ENCODE data around the gene STXBP5L.

Gene STXBP5L

DNA sequence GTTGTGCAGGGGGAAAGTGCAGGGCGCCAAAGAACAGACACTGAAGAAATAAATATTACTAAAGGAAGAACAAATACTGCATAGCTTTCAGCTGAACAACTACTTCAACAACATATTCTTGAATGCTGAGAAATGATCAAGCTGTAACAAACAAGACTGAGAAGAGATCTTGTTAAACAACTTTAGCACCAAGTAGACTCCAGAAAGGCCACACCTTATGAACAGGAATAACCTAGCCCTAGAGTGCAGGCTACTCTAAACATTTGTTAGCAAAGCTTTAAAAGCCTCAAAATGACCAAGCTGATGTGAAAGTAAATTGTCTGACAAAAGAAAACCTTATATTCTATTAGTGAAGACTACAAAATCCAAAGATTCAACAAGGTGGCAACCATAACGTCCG is 554.6 kb downstream of the STXBP5L start:
- no peak overlapping the region for H3K4me3 ChIP-seq (replicated peaks; ENCODE audit: low read depth, low read length)
- TF ChIP-seq, protein P1, sequence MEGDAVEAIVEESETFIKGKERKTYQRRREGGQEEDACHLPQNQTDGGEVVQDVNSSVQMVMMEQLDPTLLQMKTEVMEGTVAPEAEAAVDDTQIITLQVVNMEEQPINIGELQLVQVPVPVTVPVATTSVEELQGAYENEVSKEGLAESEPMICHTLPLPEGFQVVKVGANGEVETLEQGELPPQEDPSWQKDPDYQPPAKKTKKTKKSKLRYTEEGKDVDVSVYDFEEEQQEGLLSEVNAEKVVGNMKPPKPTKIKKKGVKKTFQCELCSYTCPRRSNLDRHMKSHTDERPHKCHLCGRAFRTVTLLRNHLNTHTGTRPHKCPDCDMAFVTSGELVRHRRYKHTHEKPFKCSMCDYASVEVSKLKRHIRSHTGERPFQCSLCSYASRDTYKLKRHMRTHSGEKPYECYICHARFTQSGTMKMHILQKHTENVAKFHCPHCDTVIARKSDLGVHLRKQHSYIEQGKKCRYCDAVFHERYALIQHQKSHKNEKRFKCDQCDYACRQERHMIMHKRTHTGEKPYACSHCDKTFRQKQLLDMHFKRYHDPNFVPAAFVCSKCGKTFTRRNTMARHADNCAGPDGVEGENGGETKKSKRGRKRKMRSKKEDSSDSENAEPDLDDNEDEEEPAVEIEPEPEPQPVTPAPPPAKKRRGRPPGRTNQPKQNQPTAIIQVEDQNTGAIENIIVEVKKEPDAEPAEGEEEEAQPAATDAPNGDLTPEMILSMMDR (IDR thresholded peaks at IDR 0.05; ENCODE audit: low read length, missing control alignments) = no peak
- DNase-seq (ENCODE audit: low read depth) = no peak

DNA sequence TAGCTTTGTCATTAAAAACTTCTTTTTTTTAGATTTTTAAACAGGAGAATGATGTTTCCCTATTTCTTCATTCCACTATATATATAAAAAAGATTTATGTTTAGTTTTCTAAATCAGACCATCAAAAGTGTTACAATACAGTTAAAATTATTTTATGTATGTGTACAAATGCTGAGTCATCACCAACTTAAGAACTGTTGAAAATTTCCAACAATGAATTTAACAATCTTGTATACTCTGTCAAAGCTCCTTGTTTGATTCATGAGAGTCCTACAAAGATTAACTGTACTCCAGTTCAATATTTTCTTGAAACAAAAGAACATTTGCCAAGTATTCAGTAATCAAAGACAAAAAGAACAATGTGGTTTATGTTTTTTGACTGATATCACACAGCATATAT is 555.7 kb downstream of the STXBP5L start:
- TF ChIP-seq, protein P1 (IDR thresholded peaks at IDR 0.05; ENCODE audit: low read length, missing control alignments) = no peak
- DNase-seq (ENCODE audit: low read depth) = no peak
- H3K4me3 ChIP-seq (replicated peaks; ENCODE audit: low read depth, low read length) = no peak overlapping the region

GRCh38 chr3:121467085-121467484 is 559.1 kb downstream of the STXBP5L start:
- no peak for DNase-seq (ENCODE audit: low read depth)
- TF ChIP-seq, protein P1 (IDR thresholded peaks at IDR 0.05; ENCODE audit: low read length, missing control alignments) = no peak
- no peak overlapping the region for H3K4me3 ChIP-seq (replicated peaks; ENCODE audit: low read depth, low read length)

- H3K4me3 ChIP-seq (replicated peaks; ENCODE audit: low read depth, low read length) = no peak overlapping the region
- TF ChIP-seq, protein P1 (IDR thresholded peaks at IDR 0.05; ENCODE audit: low read length, missing control alignments) = no peak
- DNase-seq (ENCODE audit: low read depth) = no peak
These were observed 565.0 kb downstream of the STXBP5L start for GRCh38 chr3:121473001-121473400.
